Inferior parietal cortex (tissue), 1 donor: ENCODE data around the gene HLCS.
"Not testable (repeated sequence)": the region's sequence is repeated elsewhere in the genome, so short reads cannot be mapped to it uniquely, and the experiment has no call there.

Source experiments
- DNase-seq: peaks from one replicate; pipeline ENCODE4 v3.0.0-alpha.2; 2016; ENCODE audit errors: extremely low spot score

Gene HLCS

DNA sequence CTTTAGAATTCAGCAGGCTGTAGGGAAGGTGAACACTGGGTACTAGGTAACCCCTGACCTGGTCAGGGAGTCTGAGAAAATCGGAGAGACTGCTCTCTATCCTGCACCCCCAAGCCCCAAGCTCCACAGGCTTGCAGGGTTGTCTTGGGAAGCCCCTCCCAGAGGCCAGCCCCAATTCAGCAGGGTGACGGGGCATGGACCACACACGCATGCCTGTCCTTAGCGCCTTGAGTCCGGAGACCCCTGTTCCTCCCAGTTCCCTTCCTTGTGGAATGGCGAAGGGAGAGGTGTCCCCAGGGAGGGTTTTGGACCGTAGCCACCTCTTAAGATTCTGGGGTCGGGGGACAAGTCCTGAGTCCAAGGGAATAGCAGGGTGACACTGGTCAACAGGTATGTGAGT lies 116.1 kb downstream of the HLCS start:
- no peak for DNase-seq

- peak; percentile 48 for DNase-seq
Observed at GRCh38 chr21:36849461-36850105, 116.9 kb downstream of the HLCS start.

GRCh38 chr21:36848730-36849274 lies 117.7 kb downstream of the HLCS start:
- DNase-seq, result no peak

DNA sequence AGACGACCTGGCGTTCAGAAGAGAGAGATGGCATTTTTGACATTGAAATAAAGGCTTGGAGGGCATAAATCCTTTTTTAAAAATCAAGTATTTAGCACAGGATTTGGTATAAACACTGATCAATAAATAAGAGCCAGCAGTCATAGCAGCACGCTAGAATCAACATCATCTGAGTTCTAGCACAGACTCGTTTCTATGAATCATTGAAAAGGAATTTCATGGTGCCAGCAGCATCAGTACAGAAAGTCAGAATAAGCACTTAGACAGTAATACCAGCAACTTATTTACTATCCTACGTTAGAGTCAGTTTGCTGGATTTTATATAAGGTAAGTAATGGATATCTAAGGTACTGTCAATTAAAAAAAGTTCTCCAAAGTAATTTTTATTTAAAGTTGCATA lies 119.3 kb downstream of the HLCS start:
- DNase-seq, result no peak

GRCh38 chr21:36846631-36847030 lies 119.8 kb downstream of the HLCS start:
- no peak for DNase-seq

- no peak for DNase-seq
Observed at GRCh38 chr21:36845790-36846189, 120.7 kb downstream of the HLCS start.

GRCh38 chr21:36845070-36845469 lies 121.4 kb downstream of the HLCS start:
- DNase-seq, result no peak

GRCh38 chr21:36841866-36842265 lies 124.6 kb downstream of the HLCS start:
- DNase-seq, result no peak

- no peak for DNase-seq
Observed at GRCh38 chr21:36839735-36840134, 126.7 kb downstream of the HLCS start.

DNA sequence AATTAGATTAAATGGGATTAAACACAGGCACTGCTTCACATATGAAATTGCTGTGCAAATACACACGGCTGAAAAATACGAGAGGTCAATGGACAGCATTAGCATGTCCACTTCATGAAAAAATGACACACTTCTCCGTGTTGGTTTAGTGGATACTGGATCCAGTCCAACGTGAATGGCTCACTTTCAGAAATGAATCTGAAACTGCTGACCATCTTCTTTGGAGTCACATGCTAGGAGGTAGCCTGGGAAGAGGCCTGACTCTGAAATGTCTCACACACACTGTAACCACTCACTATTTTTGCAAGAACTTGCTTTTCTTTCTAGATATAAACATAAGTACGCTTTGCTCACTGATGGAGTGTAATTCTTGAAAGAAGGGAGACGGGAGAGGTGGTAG lies 127.3 kb downstream of the HLCS start:
- DNase-seq, result no peak

DNA sequence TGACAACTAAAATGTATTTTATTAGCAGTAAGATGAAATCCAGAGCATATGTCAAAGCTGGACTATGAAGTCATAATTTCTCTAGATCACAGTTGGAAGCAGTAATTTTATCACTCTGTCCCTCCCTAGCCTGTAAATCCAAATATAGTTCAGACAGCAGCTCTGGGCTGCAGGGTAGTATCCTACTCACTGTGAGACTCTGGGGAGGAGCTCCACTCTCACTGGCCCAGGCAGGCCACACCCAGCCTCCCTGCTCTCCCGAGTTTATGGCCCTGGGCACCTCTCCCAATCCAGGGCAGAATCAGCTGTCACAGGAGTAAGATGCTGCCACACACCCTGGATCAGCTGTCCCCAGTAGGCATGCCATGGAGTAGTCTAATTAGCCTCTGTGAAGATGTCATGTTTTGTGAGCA lies 131.1 kb downstream of the HLCS start:
- DNase-seq, result no peak

GRCh38 chr21:36834192-36834591 lies 132.3 kb downstream of the HLCS start:
- DNase-seq, result no peak

- DNase-seq, result no peak
Observed at GRCh38 chr21:36830100-36830499, 136.4 kb downstream of the HLCS start.

- DNase-seq, result no peak
Observed at GRCh38 chr21:36828891-36829515, 137.5 kb downstream of the HLCS start.

- no peak for DNase-seq
Observed at GRCh38 chr21:36828208-36828607, 138.3 kb downstream of the HLCS start.

GRCh38 chr21:36825658-36826057 lies 140.8 kb downstream of the HLCS start:
- DNase-seq, result no peak

DNA sequence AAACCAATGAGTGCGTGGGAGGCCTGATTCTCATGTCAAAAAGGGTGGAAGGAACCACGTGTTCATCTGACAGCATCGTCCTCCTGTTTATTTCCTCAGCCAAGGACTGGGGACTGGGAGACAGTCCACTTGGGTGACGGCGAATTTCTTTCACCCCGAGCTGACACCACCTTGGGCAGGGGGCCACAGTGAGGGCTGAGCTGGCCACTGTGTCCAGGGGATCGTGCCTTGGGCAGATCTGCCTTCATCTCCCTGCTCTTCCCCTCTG lies 145.5 kb downstream of the HLCS start:
- no peak for DNase-seq

GRCh38 chr21:36820176-36821031 lies 146.1 kb downstream of the HLCS start:
- no peak for DNase-seq

DNA sequence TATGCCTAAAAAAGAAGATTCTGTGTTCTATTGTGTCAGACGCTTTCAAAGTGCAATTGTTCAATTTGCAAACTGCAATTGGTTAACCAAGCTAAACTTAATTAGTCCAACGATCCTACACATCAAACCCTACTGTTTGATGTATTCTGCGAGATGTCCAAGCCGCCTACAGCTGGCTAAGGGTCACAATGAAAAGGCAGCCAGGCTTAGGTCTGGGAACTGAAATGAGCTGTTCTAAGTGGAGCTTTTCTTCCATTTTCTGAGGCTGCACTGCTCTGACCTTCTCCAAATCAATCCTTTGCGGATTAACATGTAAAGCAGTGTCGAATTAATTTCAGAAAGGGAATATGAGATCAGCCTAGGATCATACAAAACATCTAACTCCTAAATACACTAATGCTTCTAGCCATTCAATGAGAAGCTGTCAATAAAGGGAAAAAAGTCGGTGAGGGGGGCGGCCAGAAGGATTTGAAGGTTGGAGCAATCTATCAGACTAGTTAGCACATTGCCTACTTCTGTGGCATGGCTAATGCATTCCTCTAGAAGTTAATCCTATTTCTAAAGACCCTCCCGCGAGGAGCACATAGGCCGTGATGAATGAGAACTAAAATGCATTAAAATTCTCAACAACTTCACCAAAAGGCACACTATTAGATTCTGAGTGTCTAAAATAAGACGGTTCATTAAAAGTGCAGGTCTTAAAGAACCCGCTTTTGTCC lies 148.6 kb downstream of the HLCS start:
- DNase-seq, result no peak

DNA sequence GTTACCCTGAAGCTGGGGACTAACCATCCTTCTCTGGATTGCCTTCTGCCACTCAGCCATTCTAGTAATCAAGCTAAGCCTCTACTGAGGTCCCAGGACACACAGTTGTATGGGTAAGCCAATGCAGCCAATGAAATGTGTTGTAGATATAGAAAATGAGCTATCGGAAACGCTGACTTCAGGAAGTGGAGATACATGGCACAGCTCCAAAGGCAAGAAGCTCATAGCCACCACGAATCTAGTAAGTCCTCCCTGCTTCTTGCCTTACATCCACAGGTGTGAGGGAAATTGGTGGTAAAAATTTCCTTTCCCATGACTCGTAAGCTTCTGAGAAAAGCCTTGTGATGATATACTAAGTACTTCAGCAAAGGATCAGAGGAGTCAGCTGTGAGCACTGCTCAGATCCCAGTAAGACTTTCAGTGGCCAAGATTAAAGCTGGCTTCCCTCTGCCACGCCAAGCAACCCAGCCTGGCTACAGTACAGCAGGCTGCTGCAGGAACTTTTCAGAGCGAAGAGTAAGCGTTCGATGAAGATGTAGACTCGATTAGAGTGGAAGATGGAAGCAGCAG lies 149.8 kb downstream of the HLCS start:
- DNase-seq, result no peak

- DNase-seq, result not testable (repeated sequence)
Observed at GRCh38 chr21:36816026-36816425, 150.4 kb downstream of the HLCS start.

DNA sequence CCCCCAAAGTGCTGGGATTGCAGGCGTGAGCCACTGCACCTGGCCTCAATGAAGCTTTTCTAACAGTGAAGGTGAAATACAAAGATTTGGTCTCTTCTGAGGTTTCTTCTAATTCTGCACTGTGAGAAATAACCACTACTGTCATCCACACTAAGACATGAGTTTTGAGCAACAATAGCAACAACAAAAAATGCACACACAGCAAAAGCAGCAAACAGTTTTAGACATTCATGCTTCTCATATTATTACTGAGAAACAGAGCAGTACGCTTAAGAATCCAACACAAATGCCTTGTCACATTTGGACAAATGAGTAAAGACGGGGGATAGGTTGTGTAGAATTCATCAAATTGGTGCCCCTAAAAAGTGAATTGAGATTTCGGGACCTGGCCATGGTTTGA lies 151.2 kb downstream of the HLCS start:
- DNase-seq, result no peak
